Lung (tissue), 12 donors: ENCODE measurements around the gene ADGRG1. TPM values are rescaled to one million over a fixed set of nuclear protein-coding genes. Genes with fewer than 3 reads are reported as not detected.

Experiments
- ATAC-seq: fragments of 200-7000 bp; cut with Tn5 transposase; one replicate; pipeline ENCODE4 v1.9.1; 2020; ENCODE audit warnings: moderate number of reproducible peaks; ENCODE audit not compliant: insufficient read depth, low FRiP score
- DNase-seq, 3 donors: peaks; one replicate each; pipeline ENCODE4 v3.0.0-alpha.2; 2013 to 2017
- H3K27ac ChIP-seq, 2 donors: one replicate each; pipeline ENCODE4 v1.5.1; 2013; ENCODE audit warnings: mild to moderate bottlenecking in 2 of 2, moderate library complexity in 2 of 2, control low read depth in 1 of 2, inconsistent platforms in 1 of 2, low read depth in 1 of 2, low read length in 1 of 2
- H3K27me3 ChIP-seq, 3 donors: one replicate each; pipeline ENCODE4 v1.5.1; 2013; ENCODE audit warnings: low read length in 2 of 3; ENCODE audit not compliant: control insufficient read depth in 3 of 3, insufficient read depth in 3 of 3
- H3K36me3 ChIP-seq, 4 donors: one replicate each; pipeline ENCODE4 v1.5.1; 2013; ENCODE audit warnings: low read length in 4 of 4, mild to moderate bottlenecking in 1 of 4, moderate library complexity in 1 of 4; ENCODE audit not compliant: control insufficient read depth in 4 of 4, insufficient read depth in 4 of 4
- H3K4me1 ChIP-seq, 5 donors: one replicate each; pipeline ENCODE4 v1.5.1; 2013; ENCODE audit warnings: low read length in 5 of 5, mild to moderate bottlenecking in 2 of 5, moderate library complexity in 1 of 5; ENCODE audit not compliant: control insufficient read depth in 5 of 5, insufficient read depth in 5 of 5
- H3K4me3 ChIP-seq: one replicate; pipeline ENCODE4 v1.5.1; 2013; ENCODE audit warnings: mild to moderate bottlenecking, control low read depth, moderate library complexity
- H3K9ac ChIP-seq, 2 donors: one replicate each; pipeline ENCODE4 v1.5.1; 2013; ENCODE audit warnings: low read length in 2 of 2, control low read depth in 1 of 2; ENCODE audit not compliant: insufficient read depth in 1 of 2
- H3K9me3 ChIP-seq, 4 donors: one replicate each; pipeline ENCODE4 v1.5.1; 2013; ENCODE audit warnings: low read length in 3 of 4, mild to moderate bottlenecking in 1 of 4, moderate library complexity in 1 of 4; ENCODE audit not compliant: control insufficient read depth in 4 of 4, insufficient read depth in 3 of 4
- WGBS, 2 donors: extraction: QIAGEN DNeasy Blood & Tissue Kit; methylation state at CpG; one replicate each; pipeline ENCODE4 v1.1.7; 2013; 5-methylcytosine and 5-hydroxymethylcytosine counted together
- polyA plus RNA-seq, 2 donors: library from polyadenylated mRNA; stranded (reverse); fragments of 200-250 nt; gene quantifications; one replicate each; pipeline ENCODE4 v1.2.1, GENCODE V29; 2013
- total RNA-seq, 2 donors: library from RNA; depleted of rRNA in 1 of 2; stranded (reverse); fragments of >200 nt in 1 of 2; gene quantifications; one replicate each; pipeline ENCODE4 v1.2.1, GENCODE V29; 2014 to 2021
- TF ChIP-seq, protein P1 (sequence below): IDR thresholded peaks from 2 replicates; pipeline ENCODE4 v1.5.1; 2012; ENCODE audit warnings: mild to moderate bottlenecking; ENCODE audit errors: control extremely low read depth, extremely low read depth
- donor health status: control.
- donor health status: control.
- donor health status: Bipolar disorder and iron deficiency.
- donor health status: healthy.
- donor health status: DM: yes; HTN: yes; CAD: no.

Gene ADGRG1
- total and polyA plus RNA-seq, 4 donors = 8.8 to 74.4 (median 28.0) TPM

DNA sequence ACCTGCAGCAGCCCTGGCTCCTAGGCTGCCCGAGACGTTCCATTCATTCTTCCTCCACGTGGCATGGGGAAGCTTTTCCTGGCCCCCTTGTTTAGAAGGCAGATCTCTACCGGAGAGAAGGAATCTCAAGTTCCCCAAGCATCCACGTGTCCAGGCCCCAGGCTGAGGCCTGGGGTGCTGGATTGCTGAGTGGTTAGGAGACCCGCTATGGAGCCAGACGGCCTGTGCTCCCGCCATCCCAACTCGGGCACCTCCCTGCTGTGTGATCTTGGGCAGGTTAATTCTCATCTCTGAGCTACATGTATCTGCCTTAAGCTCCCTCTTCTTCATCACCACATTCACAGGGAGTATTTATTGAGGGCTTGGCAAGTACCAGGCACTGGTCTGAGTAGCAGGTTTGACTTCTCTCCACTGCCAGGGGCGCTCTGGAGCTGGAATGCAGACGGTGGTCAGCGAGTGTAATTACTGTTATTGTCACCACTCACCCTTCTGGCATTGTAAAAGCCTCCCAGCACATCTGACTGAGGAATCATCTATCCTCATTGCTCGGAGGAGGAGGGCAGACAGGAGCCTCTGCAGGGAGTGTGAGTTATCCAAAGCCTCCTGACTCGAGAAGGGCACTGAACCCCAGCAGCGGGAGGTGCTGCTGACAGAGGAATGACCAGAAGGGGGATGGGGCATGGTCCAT, 1.1 kb upstream of the ADGRG1 start:
- H3K9me3 ChIP-seq = no peaks in the 10 kb centered on the region
- peaks cover 0 to 27% (median 13%) of the 10 kb centered on the region in 5 donors for H3K4me1 ChIP-seq
- H3K4me3 ChIP-seq = no peak overlapping the region
- no peaks in the 10 kb centered on the region for H3K36me3 ChIP-seq
- DNase-seq (no peak), ATAC-seq (no peak)
- H3K9ac ChIP-seq = no peak overlapping the region
- peak overlapping the region in 1 of 2 donors; percentile 70 for H3K27ac ChIP-seq
- peaks cover 0 to 3% (median 0%) of the 10 kb centered on the region in 3 donors for H3K27me3 ChIP-seq
- WGBS, 2 donors = 68 to 79% methylated on average over 15 of the region's 15 CpGs
- TF ChIP-seq, protein P1, sequence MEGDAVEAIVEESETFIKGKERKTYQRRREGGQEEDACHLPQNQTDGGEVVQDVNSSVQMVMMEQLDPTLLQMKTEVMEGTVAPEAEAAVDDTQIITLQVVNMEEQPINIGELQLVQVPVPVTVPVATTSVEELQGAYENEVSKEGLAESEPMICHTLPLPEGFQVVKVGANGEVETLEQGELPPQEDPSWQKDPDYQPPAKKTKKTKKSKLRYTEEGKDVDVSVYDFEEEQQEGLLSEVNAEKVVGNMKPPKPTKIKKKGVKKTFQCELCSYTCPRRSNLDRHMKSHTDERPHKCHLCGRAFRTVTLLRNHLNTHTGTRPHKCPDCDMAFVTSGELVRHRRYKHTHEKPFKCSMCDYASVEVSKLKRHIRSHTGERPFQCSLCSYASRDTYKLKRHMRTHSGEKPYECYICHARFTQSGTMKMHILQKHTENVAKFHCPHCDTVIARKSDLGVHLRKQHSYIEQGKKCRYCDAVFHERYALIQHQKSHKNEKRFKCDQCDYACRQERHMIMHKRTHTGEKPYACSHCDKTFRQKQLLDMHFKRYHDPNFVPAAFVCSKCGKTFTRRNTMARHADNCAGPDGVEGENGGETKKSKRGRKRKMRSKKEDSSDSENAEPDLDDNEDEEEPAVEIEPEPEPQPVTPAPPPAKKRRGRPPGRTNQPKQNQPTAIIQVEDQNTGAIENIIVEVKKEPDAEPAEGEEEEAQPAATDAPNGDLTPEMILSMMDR = no peak

DNA sequence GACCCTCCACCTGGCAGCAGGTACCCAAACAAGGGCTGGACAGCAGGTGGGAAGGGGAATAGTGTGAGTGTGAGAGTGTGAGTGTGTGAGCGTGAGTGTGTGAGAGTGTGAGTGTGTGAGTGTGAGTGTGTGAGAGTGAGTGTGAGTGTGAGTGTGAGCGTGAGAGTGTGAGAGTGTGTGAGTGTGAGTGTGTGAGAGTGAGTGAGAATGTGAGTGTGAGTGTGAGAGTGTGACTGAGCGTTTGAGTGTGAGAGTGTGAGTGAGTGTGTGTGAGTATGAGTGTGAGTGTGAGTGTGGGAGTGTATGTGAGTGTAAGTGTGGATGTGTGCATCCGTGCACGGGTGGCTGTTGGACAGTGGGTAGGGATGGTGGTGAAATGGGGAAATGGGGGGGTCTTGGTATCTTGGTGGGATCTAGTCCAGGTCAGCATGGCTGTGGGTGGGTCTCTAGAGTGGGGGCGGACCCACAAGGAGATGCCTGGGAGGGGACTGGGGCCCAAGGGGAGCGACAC, 408 bp downstream of the ADGRG1 start:
- DNase-seq (peak in 1 of 3 donors; percentile 29), ATAC-seq (no peak)
- Histone ChIP-seq H3K9ac (no peak overlapping the region), H3K4me1 (peaks cover 0 to 20% (median 10%) of the 10 kb centered on the region in 5 donors), H3K27me3 (peaks cover 0 to 3% (median 0%) of the 10 kb centered on the region in 3 donors), H3K9me3 (no peaks in the 10 kb centered on the region), H3K27ac (peak overlapping the region; percentile 3 to 66), H3K4me3 (peak overlapping the region; percentile 23), H3K36me3 (no peaks in the 10 kb centered on the region)
- 38 to 52% methylated on average over 6 to 7 of the region's 7 CpGs for WGBS, 2 donors
- TF ChIP-seq, protein P1 = no peak

DNA sequence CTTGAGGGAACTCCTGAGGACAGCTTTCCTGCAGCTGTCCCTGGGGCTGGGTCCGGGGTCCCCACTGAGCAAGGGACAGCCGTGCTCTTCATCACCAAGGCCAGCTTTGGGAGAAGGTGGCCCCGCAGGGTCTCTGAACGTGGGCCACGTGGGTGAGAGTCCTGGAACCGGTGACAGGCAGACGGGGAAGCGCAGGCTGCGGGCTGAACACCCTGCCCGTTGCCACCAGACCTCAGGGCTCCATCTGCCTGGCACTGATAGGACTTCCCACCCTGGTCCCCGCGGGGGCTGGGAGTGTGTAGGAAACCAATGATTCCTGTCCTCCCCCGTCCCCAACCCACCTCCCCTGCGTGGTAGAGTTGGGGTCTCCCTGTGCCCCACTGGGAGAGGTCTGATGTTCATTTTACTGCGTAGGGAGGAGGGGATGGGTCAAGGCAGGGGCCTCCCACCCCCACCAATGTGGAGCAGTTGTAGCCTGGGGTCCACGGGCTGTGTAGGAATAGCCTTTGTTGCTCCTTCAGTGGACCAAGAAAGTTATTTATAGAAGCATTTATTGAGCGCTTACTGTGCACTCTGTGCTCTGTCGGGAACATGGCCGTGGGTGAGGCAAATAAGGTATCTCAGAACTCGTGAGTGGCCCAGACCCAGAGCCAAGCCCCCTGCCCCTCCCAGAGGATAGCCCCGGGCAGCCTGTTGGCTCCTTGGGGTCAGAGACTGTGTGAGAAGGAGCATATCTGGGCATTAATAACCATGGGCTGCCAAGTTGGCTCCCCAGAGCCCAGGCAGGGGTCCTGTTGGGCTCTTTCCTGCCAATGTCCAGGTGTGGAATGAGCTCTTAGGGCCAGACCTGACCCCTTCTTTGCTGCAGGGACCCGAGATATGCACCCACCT, 1.3 kb downstream of the ADGRG1 start:
- no peak for DNase-seq

More for the DNA sequence above, 1.3 kb downstream of the ADGRG1 start:
- no peaks in the 10 kb centered on the region for H3K36me3 ChIP-seq
- H3K9ac ChIP-seq = no peak overlapping the region
- H3K27me3 ChIP-seq = peaks cover 0 to 3% (median 0%) of the 10 kb centered on the region in 3 donors
- peak overlapping the region; percentile 23 for H3K4me3 ChIP-seq
- TF ChIP-seq, protein P1 = no peak
- 28 to 59% methylated on average over 22 of the region's 22 CpGs for WGBS, 2 donors
- H3K27ac ChIP-seq = peak overlapping the region in 1 of 2 donors; percentile 66
- no peaks in the 10 kb centered on the region for H3K9me3 ChIP-seq
- ATAC-seq = no peak
- peaks cover 0 to 22% (median 4%) of the 10 kb centered on the region in 5 donors for H3K4me1 ChIP-seq
